Keratinocyte (primary cell): Measurements from ENCODE around the gene CREM. TPM values are rescaled to one million over a fixed set of nuclear protein-coding genes. Genes with fewer than 3 reads are reported as not detected.

Experiments
- DNase-seq: peaks from one replicate; pipeline ENCODE4 v3.0.0-alpha.2; 2011; ENCODE audit warnings: low read depth, missing footprints, low spot score
- FAIRE-seq: peaks from 2 replicates; lab custom pipeline; 2011; peaks lifted over from hg19 to GRCh38; lab: Jason Lieb, UNC
- H2AFZ ChIP-seq: 2 replicates; pipeline ENCODE4 v1.6.0; 2012; ENCODE audit warnings: low read length, control low read depth, inconsistent platforms; ENCODE audit not compliant: control insufficient read depth
- H3K27ac ChIP-seq: 2 replicates; pipeline ENCODE4 v1.5.1; 2011; ENCODE audit warnings: low read length; ENCODE audit not compliant: control insufficient read depth, insufficient read depth
- H3K27me3 ChIP-seq: 3 replicates; pipeline ENCODE4 v1.6.0; 2011; ENCODE audit warnings: low read length; ENCODE audit not compliant: control insufficient read depth, insufficient read depth; ENCODE audit errors: extremely low read depth
- H3K36me3 ChIP-seq, 2 experiments: 2 replicates in 1 of 2; 3 replicates in 1 of 2; pipeline ENCODE4 v1.5.1; 2011; ENCODE audit warnings: low read length in 2 of 2, mild to moderate bottlenecking in 1 of 2; ENCODE audit not compliant: control insufficient read depth in 2 of 2, insufficient read depth in 2 of 2; ENCODE audit errors: extremely low read depth in 1 of 2
- H3K4me1 ChIP-seq: 3 replicates; pipeline ENCODE4 v1.5.1; 2011; ENCODE audit warnings: low read length; ENCODE audit not compliant: control insufficient read depth, insufficient read depth; ENCODE audit errors: extremely low read depth
- H3K4me2 ChIP-seq: 3 replicates; pipeline ENCODE4 v1.6.0; 2011; ENCODE audit warnings: low read depth, low read length; ENCODE audit not compliant: control insufficient read depth, insufficient read depth; ENCODE audit errors: extremely low read depth
- H3K4me3 ChIP-seq, 3 experiments: fragments of 200-600 bp in 1 of 3; sonication (generic) in 1 of 3; 2 replicates in 2 of 3; 3 replicates in 1 of 3; pipeline ENCODE4 v1.5.1; 2011 to 2016; ENCODE audit warnings: low read length in 3 of 3, mild to moderate bottlenecking in 3 of 3, control low read depth in 2 of 3, inconsistent platforms in 1 of 3, low read depth in 1 of 3, mixed read lengths in 1 of 3, mixed run types in 1 of 3, moderate library complexity in 1 of 3; ENCODE audit not compliant: control insufficient read depth in 2 of 3, insufficient read depth in 2 of 3; ENCODE audit errors: extremely low read depth in 1 of 3
- H3K79me2 ChIP-seq: 2 replicates; pipeline ENCODE4 v1.6.0; 2012; ENCODE audit warnings: low read length; ENCODE audit not compliant: control insufficient read depth, insufficient read depth
- H3K9ac ChIP-seq: 3 replicates; pipeline ENCODE4 v1.6.0; 2011; ENCODE audit warnings: low read length; ENCODE audit not compliant: control insufficient read depth, insufficient read depth; ENCODE audit errors: extremely low read depth
- H3K9me1 ChIP-seq: 3 replicates; pipeline ENCODE4 v1.6.0; 2011; ENCODE audit warnings: low read length; ENCODE audit not compliant: control insufficient read depth, insufficient read depth; ENCODE audit errors: extremely low read depth
- H3K9me3 ChIP-seq: 2 replicates; pipeline ENCODE4 v1.5.1; 2012; ENCODE audit warnings: low read depth, low read length; ENCODE audit not compliant: control insufficient read depth
- H4K20me1 ChIP-seq: 3 replicates; pipeline ENCODE4 v1.6.0; 2011; ENCODE audit warnings: low read length; ENCODE audit not compliant: control insufficient read depth, insufficient read depth; ENCODE audit errors: extremely low read depth
- EZH2 ChIP-seq: IDR thresholded peaks from one replicate; pipeline ENCODE4 v1.6.1; 2012; ENCODE audit warnings: inconsistent platforms, mild to moderate bottlenecking, low read length, moderate library complexity
- dilution Hi-C: fragments of 300-500 bp; cut with MboI; formaldehyde crosslinking; loops from one replicate; pipeline ENCODE4 v1.7.0; 2020; ENCODE audit warnings: low sequenced_read_pairs; ENCODE audit not compliant: extremely low pct_ligation_motif_present
- polyA plus RNA-seq, 5 experiments: library from polyadenylated mRNA; depleted of rRNA in 3 of 5; stranded (reverse) in 3 of 5; stranded (forward) in 1 of 5; unstranded in 1 of 5; fragments of >200 nt; gene quantifications; 1 replicate in 1 of 5; 2 replicates in 3 of 5; 3 replicates in 1 of 5; pipeline versions ENCODE4 v1.2.1 to v1.2.3, GENCODE V29; 2011 to 2012; ENCODE audit warnings: missing spikeins in 2 of 5, low read depth in 1 of 5, low replicate concordance in 1 of 5
- TF ChIP-seq, protein P1 (sequence below), 3 experiments: IDR thresholded peaks in 1 of 3; conservative IDR thresholded peaks in 1 of 3; optimal IDR thresholded peaks in 1 of 3; 2 replicates in 2 of 3; 3 replicates in 1 of 3; pipeline versions ENCODE3 to v1.5.1; 2011; ENCODE audit warnings: low read length in 3 of 3, mild to moderate bottlenecking in 3 of 3, moderate library complexity in 2 of 3, control low read depth in 1 of 3, inconsistent platforms in 1 of 3; ENCODE audit not compliant: insufficient read depth in 2 of 3; ENCODE audit errors: extremely low read depth in 1 of 3

Gene CREM
- polyA plus RNA-seq, 1 donor (not counting 4 experiments of a cell fraction or from before 2014, with no cell fraction given): 23.3 TPM

DNA sequence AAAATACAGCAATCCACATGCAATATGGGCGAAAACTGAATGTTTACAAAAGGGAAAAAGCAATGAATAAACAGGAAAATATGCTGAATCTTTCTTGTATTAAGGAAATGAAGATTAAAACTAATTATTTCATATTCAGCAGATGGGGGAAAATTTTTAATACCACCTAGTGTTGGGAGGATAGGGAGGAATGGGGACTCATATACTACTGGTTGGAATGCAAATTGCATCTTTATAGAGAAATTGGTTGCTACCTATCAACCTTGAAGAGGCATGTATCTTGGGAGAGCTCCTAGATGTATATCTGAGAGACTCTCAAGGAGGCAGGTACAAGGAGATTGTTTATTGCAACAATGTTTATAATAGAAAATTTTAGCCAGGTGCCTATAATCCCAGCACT is 101.4 kb downstream of the CREM start:
- H3K9me3 ChIP-seq: no peaks in the 10 kb centered on the region
- no peaks in the 10 kb centered on the region for H3K27me3 ChIP-seq
- DNase-seq (no peak), FAIRE-seq (no peak)
- no peaks in the 10 kb centered on the region for H4K20me1 ChIP-seq
- H3K79me2 ChIP-seq: no peaks in the 10 kb centered on the region
- no peak overlapping the region for H3K4me3 ChIP-seq
- no peak overlapping the region for H2AFZ ChIP-seq
- no peaks in the 10 kb centered on the region for H3K9me1 ChIP-seq
- no peak overlapping the region for H3K27ac ChIP-seq
- no peaks in the 10 kb centered on the region for H3K4me1 ChIP-seq
- no peak overlapping the region for H3K4me2 ChIP-seq
- TF ChIP-seq, protein P1, sequence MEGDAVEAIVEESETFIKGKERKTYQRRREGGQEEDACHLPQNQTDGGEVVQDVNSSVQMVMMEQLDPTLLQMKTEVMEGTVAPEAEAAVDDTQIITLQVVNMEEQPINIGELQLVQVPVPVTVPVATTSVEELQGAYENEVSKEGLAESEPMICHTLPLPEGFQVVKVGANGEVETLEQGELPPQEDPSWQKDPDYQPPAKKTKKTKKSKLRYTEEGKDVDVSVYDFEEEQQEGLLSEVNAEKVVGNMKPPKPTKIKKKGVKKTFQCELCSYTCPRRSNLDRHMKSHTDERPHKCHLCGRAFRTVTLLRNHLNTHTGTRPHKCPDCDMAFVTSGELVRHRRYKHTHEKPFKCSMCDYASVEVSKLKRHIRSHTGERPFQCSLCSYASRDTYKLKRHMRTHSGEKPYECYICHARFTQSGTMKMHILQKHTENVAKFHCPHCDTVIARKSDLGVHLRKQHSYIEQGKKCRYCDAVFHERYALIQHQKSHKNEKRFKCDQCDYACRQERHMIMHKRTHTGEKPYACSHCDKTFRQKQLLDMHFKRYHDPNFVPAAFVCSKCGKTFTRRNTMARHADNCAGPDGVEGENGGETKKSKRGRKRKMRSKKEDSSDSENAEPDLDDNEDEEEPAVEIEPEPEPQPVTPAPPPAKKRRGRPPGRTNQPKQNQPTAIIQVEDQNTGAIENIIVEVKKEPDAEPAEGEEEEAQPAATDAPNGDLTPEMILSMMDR (optimal IDR thresholded peaks at IDR 0.05 in 1 of 3, IDR thresholded peaks at IDR 0.05 in 1 of 3, conservative IDR thresholded peaks at IDR 0.05 in 1 of 3; ENCODE audit: extremely low read depth in 1 of 3, insufficient read depth in 2 of 3, low read length in 3 of 3): peak in 2 of 3 experiments; percentile 2 to 7
- TF ChIP-seq EZH2: no peak
- H3K36me3 ChIP-seq: no peaks in the 10 kb centered on the region
- dilution Hi-C loops: no loop called here
- H3K9ac ChIP-seq: no peak overlapping the region

DNA sequence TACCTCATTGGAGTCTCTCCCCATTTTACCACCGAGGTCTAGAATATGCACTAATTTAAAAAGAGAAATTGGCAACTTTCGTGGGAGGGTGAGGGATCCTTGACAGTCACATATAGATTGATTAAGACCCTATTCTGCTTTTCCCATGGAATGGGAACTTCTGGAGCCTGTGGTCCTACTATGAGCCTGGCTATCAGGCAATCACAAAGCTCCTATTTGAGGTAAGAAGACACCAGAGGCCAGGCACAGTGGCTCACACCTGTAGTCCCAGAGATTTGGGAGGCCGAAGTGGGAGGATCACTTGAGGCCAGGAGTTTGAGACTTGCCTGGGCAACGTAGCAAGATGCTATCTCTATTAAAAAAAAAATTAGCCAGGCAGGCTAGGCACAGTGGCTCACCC is 105.0 kb downstream of the CREM start:
- Histone ChIP-seq H3K4me1 (no peaks in the 10 kb centered on the region), H3K4me2 (no peak overlapping the region), H3K79me2 (no peaks in the 10 kb centered on the region), H4K20me1 (no peaks in the 10 kb centered on the region), H3K9ac (no peak overlapping the region), H2AFZ (no peak overlapping the region), H3K4me3 (no peak overlapping the region), H3K9me1 (no peaks in the 10 kb centered on the region), H3K36me3 (no peaks in the 10 kb centered on the region), H3K9me3 (no peaks in the 10 kb centered on the region), H3K27ac (no peak overlapping the region), H3K27me3 (no peaks in the 10 kb centered on the region)
- dilution Hi-C loops: no loop called here
- no peak for FAIRE-seq
- TF ChIP-seq, protein P1 (optimal IDR thresholded peaks at IDR 0.05 in 1 of 3, IDR thresholded peaks at IDR 0.05 in 1 of 3, conservative IDR thresholded peaks at IDR 0.05 in 1 of 3; ENCODE audit: extremely low read depth in 1 of 3, insufficient read depth in 2 of 3, low read length in 3 of 3): no peak
- TF ChIP-seq EZH2: no peak
- DNase-seq: no peak
